HL-60/S4 treated with phorbol 12-myristate 13-acetate at 8.2 ng/mL for 4 days and 3 days (cell line): ENCODE measurements around the gene GPRIN2.
"Not testable (repeated sequence)": the region's sequence is repeated elsewhere in the genome, so short reads cannot be mapped to it uniquely, and the experiment has no call there.

ENCODE experiments used
- in situ Hi-C: fragments of 300-500 bp; cut with MboI; formaldehyde crosslinking; loops from 2 replicates; pipeline ENCODE4 v1.15.0; 2022; ENCODE audit warnings: low sequenced_read_pairs

Gene GPRIN2

GRCh38 chr10:46538155-46538554 is 18.3 kb downstream of the GPRIN2 start:
- in situ Hi-C loops, result no loop called here

GRCh38 chr10:46537309-46537708 is 19.1 kb downstream of the GPRIN2 start:
- in situ Hi-C loops, result no loop called here

DNA sequence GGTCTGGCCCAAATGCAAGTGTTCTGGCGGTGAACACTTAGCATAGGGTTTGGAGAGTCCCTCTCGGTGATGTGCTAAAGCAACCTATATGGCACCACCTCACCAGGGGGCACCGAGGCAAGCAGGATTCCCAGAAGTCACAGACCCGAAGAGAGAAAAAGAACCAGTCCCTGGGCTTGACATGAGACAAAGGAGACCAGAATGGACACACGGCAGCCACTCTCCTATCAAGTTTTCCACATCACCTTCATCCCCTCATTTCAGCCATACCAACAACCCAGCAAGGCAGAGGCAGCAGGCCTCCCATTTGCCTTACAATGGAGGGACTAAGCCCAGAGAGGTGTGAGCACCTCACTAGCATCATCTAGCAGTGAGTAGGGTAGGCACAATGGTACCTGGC is 19.7 kb downstream of the GPRIN2 start:
- in situ Hi-C loops, result no loop called here

GRCh38 chr10:46536171-46536570 is 20.3 kb downstream of the GPRIN2 start:
- in situ Hi-C loops, result no loop called here

GRCh38 chr10:46534828-46535524 is 21.5 kb downstream of the GPRIN2 start:
- in situ Hi-C loops, result no loop called here

DNA sequence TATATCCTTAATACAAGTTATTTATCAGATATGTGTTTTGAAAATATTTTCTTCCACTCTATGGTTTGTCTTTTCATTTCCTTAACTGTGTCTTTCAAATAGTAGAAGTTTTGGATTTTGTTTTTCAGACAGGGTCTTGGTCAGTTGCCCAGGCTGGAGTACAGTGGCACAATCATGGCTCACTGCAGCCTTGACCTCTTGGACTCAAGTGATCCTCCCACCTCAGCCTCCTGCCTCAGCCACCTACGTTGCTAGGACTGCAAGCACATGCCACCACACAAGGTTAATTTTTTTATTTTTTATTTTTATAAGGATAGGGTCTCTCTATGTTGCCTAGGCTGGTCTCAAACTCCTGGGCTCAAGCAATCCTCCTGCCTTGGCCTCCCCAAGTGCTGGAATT is 24.2 kb downstream of the GPRIN2 start:
- in situ Hi-C loops, result not testable (repeated sequence)

GRCh38 chr10:46530249-46531186 is 25.9 kb downstream of the GPRIN2 start:
- in situ Hi-C loops, result no loop called here

- in situ Hi-C loops, result not testable (repeated sequence)
Observed at GRCh38 chr10:46529742-46530141, 26.7 kb downstream of the GPRIN2 start.

GRCh38 chr10:46528675-46529615 is 27.5 kb downstream of the GPRIN2 start:
- in situ Hi-C loops, result no loop called here

DNA sequence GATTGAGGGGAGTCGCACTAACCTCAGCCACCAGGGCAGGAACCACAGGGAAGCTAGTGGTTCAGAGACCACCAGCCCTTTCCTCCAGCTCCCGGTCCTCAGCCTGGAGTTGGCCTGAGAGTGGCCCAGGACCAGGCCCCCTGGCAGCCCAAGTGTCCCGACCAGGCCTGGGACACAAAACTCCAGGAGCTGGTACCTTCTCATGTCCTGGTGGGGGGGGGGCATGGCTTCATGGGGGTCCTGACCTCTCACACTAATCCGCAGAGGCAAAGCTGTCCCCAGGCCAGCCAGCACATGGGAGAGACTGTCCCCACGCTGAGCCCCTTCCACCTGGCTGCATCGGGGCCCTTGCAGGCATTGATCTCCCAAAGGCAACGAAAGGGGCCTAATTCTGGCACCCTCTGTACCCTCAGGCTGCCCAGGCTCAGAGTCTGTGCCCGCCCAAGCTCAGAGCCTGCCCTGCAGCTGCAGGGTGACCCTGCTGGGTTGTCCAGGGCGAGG is 28.2 kb downstream of the GPRIN2 start:
- in situ Hi-C loops, result no loop called here

DNA sequence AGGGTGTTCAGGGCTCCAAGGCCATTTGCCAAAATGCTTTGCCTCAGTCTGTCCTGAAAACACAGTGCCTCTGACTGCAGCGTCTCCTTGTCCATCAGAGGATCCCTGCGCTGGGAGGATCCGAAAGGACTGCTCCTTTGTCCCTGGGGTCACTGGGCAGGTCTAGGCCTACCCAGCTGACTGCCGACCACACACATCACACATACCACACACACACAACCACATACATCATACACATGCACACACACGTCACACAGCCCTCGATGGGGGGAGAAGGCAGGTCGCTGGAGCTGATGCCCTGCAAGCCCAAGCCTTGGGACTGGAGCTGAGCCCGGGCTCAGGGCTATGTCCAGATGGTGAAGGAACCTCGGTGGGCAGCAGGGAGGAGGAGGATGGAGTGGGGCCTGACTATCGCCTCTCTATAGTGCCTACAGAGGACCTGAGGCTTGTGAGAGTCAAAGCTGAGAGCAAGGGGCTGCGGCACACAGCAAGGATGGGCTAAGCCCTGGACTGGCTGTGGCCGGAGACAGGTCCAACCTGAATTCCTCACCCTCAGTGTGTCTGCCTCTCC is 29.1 kb downstream of the GPRIN2 start:
- in situ Hi-C loops, result no loop called here

- in situ Hi-C loops, result no loop called here
Observed at GRCh38 chr10:46526682-46527038, 29.8 kb downstream of the GPRIN2 start.

- in situ Hi-C loops, result no loop called here
Observed at GRCh38 chr10:46525824-46526681, 30.4 kb downstream of the GPRIN2 start.

- in situ Hi-C loops, result no loop called here
Observed at GRCh38 chr10:46525177-46525823, 31.2 kb downstream of the GPRIN2 start.

DNA sequence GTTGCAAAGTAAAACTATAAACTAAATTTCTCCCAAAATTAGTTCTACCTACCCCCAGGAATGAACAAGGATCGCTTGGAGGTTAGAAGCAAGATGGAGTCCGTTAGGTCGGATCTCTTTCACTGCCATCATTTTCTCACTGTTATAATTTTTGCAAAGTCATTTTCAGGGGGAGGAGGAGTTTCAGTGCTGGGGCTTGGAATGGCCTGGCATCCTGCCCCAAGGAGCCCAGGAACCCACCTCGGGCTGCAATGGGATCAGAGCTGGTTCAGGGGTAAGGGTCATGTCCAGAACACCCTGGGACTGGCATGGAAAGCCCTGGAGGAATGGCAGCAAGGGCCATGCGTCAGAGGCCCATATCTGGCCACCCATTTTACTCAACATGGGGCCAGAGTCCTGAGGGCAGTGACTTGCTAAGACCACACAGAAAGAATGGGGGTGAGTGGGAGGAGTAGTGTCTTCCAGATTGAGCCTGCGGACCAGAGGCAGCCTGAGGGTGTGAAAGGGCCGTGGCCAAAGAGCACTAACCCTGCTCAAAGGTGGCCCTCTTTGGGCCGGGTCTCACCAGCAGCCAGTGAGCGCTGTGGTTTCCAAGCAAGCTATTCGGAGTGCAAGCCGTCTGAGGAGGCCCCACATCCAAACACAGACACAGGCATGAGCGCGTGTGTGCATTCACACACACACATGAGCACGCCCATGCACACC is 31.8 kb downstream of the GPRIN2 start:
- in situ Hi-C loops, result no loop called here

GRCh38 chr10:46523962-46524471 is 32.4 kb downstream of the GPRIN2 start:
- in situ Hi-C loops, result no loop called here

GRCh38 chr10:46523119-46523961 is 33.1 kb downstream of the GPRIN2 start:
- in situ Hi-C loops, result no loop called here
